ENCODE data around the gene DPYSL3.

DNA sequence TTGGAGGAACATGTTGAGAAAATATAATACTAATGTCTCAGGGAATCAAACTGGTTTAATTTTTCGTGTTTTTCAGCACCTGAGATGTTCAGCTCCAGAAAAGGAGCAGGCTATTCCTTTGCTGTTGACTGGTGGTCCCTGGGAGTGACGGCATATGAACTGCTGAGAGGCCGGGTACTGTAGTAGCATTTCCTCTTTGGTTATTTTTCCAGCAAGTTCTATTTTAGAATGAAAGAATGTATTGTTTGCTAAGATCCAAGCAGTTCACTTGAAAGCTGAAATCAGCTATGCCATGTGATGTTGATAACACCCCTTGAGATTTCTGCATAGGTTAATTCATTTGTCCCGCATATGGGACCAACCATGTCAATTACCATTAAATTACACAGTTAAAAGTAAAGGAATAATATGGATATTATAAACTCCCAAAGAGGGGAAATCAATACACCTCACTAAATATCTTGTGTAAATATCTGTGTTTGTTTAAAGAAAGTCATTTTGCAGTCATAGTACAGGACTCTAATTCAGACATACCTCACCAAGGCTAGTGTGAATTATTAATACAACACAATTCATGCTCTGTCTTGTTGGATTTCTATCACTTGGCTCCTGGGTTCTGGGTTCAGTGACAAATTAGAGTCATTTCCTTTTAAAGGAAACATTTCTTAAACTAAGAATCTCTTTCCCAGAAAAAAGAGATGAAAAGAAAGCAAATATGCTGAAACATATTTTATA lies 148.3 kb downstream of the DPYSL3 start:
- TF ChIP-seq EZH2 (IDR thresholded peaks at IDR 0.05; ENCODE audit: insufficient read depth, poor library complexity, severe bottlenecking) (no peak), EZH2phosphoT487 (IDR thresholded peaks at IDR 0.05; ENCODE audit: insufficient read depth, low read depth) (no peak)
